Measurements from ENCODE around the gene TFIP11. TPM values are rescaled to one million over a fixed set of nuclear protein-coding genes. Genes with fewer than 3 reads are reported as not detected.

TFIP11 gene
- total and polyA plus RNA-seq, 2 of the 8 experiments (the other 6 are each of a cell fraction or from before 2014, with no cell fraction given), result 18.1 to 28.3 TPM

DNA sequence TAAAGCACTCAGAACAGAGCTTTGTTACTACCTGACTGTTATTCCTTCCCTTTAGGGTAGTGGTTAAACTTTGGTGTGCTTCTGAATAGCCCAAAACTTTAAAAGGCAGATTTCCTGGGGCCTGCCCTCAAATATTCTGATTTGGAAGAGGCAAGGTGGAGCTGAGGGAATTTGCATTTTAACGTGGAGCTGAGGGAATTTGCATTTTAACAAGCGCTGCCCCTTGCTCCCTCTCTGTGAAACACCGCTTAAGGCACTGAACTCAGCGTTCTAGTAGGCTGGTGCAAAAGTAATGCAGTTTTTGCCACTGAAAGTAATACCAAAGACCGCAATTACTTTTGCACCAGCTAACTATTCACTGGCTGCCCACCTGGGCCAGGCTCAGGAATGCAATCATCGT is 42.7 kb upstream of the TFIP11 start (continued):
- TF ChIP-seq, protein P1, sequence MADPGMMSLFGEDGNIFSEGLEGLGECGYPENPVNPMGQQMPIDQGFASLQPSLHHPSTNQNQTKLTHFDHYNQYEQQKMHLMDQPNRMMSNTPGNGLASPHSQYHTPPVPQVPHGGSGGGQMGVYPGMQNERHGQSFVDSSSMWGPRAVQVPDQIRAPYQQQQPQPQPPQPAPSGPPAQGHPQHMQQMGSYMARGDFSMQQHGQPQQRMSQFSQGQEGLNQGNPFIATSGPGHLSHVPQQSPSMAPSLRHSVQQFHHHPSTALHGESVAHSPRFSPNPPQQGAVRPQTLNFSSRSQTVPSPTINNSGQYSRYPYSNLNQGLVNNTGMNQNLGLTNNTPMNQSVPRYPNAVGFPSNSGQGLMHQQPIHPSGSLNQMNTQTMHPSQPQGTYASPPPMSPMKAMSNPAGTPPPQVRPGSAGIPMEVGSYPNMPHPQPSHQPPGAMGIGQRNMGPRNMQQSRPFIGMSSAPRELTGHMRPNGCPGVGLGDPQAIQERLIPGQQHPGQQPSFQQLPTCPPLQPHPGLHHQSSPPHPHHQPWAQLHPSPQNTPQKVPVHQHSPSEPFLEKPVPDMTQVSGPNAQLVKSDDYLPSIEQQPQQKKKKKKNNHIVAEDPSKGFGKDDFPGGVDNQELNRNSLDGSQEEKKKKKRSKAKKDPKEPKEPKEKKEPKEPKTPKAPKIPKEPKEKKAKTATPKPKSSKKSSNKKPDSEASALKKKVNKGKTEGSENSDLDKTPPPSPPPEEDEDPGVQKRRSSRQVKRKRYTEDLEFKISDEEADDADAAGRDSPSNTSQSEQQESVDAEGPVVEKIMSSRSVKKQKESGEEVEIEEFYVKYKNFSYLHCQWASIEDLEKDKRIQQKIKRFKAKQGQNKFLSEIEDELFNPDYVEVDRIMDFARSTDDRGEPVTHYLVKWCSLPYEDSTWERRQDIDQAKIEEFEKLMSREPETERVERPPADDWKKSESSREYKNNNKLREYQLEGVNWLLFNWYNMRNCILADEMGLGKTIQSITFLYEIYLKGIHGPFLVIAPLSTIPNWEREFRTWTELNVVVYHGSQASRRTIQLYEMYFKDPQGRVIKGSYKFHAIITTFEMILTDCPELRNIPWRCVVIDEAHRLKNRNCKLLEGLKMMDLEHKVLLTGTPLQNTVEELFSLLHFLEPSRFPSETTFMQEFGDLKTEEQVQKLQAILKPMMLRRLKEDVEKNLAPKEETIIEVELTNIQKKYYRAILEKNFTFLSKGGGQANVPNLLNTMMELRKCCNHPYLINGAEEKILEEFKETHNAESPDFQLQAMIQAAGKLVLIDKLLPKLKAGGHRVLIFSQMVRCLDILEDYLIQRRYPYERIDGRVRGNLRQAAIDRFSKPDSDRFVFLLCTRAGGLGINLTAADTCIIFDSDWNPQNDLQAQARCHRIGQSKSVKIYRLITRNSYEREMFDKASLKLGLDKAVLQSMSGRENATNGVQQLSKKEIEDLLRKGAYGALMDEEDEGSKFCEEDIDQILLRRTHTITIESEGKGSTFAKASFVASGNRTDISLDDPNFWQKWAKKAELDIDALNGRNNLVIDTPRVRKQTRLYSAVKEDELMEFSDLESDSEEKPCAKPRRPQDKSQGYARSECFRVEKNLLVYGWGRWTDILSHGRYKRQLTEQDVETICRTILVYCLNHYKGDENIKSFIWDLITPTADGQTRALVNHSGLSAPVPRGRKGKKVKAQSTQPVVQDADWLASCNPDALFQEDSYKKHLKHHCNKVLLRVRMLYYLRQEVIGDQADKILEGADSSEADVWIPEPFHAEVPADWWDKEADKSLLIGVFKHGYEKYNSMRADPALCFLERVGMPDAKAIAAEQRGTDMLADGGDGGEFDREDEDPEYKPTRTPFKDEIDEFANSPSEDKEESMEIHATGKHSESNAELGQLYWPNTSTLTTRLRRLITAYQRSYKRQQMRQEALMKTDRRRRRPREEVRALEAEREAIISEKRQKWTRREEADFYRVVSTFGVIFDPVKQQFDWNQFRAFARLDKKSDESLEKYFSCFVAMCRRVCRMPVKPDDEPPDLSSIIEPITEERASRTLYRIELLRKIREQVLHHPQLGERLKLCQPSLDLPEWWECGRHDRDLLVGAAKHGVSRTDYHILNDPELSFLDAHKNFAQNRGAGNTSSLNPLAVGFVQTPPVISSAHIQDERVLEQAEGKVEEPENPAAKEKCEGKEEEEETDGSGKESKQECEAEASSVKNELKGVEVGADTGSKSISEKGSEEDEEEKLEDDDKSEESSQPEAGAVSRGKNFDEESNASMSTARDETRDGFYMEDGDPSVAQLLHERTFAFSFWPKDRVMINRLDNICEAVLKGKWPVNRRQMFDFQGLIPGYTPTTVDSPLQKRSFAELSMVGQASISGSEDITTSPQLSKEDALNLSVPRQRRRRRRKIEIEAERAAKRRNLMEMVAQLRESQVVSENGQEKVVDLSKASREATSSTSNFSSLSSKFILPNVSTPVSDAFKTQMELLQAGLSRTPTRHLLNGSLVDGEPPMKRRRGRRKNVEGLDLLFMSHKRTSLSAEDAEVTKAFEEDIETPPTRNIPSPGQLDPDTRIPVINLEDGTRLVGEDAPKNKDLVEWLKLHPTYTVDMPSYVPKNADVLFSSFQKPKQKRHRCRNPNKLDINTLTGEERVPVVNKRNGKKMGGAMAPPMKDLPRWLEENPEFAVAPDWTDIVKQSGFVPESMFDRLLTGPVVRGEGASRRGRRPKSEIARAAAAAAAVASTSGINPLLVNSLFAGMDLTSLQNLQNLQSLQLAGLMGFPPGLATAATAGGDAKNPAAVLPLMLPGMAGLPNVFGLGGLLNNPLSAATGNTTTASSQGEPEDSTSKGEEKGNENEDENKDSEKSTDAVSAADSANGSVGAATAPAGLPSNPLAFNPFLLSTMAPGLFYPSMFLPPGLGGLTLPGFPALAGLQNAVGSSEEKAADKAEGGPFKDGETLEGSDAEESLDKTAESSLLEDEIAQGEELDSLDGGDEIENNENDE (IDR thresholded peaks at IDR 0.05; ENCODE audit: insufficient replicate concordance, low read length), result no peak
- TF ChIP-seq, protein P2, sequence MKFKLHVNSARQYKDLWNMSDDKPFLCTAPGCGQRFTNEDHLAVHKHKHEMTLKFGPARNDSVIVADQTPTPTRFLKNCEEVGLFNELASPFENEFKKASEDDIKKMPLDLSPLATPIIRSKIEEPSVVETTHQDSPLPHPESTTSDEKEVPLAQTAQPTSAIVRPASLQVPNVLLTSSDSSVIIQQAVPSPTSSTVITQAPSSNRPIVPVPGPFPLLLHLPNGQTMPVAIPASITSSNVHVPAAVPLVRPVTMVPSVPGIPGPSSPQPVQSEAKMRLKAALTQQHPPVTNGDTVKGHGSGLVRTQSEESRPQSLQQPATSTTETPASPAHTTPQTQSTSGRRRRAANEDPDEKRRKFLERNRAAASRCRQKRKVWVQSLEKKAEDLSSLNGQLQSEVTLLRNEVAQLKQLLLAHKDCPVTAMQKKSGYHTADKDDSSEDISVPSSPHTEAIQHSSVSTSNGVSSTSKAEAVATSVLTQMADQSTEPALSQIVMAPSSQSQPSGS (IDR thresholded peaks at IDR 0.05; ENCODE audit: low read length), result no peak
- TF ChIP-seq POLR2A (IDR thresholded peaks at IDR 0.05; ENCODE audit: control extremely low read depth in 1 of 2, low read depth in 2 of 2, low read length in 2 of 2), result no peak; a peak in 1 of 3 replicates
- no peak for TF ChIP-seq JUND (IDR thresholded peaks at IDR 0.05; ENCODE audit: low read length)
- TF ChIP-seq SP1 (IDR thresholded peaks at IDR 0.05; ENCODE audit: low read depth, low read length), result no peak
- TF ChIP-seq SRF (IDR thresholded peaks at IDR 0.05; ENCODE audit: low read depth, low read length), result no peak
- TF ChIP-seq HDAC6 (IDR thresholded peaks at IDR 0.05; ENCODE audit: low read depth, low read length), result no peak
- no peak for TF ChIP-seq BCL11A (IDR thresholded peaks at IDR 0.05; ENCODE audit: low read depth in 2 of 2, low read length in 2 of 2)
- no peak for TF ChIP-seq TBP (IDR thresholded peaks at IDR 0.05; ENCODE audit: low read depth, low read length)
- no peak for TF ChIP-seq RXRA (IDR thresholded peaks at IDR 0.05; ENCODE audit: insufficient read depth, low read depth, low read length)
